ENCODE data around the gene OR7D2.

DNA sequence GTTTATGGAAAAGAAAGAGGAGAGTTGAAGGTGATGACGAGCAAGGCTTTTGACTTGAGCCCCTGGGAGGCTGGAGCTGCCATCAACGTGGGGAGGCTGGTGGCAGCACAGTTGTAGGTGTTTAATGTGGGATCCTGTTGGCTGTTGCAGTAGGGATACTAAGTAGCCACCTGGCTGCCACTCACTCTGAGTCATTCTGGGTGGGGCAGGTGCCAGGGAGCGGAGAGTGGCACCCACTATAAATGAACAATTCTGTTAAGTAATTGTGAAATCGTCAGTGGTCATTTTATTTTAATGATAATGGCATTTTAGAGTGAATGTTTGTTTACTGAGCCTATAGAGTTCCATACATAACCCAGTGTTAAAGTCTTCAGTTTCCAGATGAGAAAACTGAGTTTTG is 28.8 kb upstream of the OR7D2 start:
- TF ChIP-seq, protein P1, sequence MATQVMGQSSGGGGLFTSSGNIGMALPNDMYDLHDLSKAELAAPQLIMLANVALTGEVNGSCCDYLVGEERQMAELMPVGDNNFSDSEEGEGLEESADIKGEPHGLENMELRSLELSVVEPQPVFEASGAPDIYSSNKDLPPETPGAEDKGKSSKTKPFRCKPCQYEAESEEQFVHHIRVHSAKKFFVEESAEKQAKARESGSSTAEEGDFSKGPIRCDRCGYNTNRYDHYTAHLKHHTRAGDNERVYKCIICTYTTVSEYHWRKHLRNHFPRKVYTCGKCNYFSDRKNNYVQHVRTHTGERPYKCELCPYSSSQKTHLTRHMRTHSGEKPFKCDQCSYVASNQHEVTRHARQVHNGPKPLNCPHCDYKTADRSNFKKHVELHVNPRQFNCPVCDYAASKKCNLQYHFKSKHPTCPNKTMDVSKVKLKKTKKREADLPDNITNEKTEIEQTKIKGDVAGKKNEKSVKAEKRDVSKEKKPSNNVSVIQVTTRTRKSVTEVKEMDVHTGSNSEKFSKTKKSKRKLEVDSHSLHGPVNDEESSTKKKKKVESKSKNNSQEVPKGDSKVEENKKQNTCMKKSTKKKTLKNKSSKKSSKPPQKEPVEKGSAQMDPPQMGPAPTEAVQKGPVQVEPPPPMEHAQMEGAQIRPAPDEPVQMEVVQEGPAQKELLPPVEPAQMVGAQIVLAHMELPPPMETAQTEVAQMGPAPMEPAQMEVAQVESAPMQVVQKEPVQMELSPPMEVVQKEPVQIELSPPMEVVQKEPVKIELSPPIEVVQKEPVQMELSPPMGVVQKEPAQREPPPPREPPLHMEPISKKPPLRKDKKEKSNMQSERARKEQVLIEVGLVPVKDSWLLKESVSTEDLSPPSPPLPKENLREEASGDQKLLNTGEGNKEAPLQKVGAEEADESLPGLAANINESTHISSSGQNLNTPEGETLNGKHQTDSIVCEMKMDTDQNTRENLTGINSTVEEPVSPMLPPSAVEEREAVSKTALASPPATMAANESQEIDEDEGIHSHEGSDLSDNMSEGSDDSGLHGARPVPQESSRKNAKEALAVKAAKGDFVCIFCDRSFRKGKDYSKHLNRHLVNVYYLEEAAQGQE (IDR thresholded peaks at IDR 0.05; ENCODE audit: borderline replicate concordance) = no peak
- TF ChIP-seq, protein P2, sequence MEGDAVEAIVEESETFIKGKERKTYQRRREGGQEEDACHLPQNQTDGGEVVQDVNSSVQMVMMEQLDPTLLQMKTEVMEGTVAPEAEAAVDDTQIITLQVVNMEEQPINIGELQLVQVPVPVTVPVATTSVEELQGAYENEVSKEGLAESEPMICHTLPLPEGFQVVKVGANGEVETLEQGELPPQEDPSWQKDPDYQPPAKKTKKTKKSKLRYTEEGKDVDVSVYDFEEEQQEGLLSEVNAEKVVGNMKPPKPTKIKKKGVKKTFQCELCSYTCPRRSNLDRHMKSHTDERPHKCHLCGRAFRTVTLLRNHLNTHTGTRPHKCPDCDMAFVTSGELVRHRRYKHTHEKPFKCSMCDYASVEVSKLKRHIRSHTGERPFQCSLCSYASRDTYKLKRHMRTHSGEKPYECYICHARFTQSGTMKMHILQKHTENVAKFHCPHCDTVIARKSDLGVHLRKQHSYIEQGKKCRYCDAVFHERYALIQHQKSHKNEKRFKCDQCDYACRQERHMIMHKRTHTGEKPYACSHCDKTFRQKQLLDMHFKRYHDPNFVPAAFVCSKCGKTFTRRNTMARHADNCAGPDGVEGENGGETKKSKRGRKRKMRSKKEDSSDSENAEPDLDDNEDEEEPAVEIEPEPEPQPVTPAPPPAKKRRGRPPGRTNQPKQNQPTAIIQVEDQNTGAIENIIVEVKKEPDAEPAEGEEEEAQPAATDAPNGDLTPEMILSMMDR (IDR thresholded peaks at IDR 0.05; ENCODE audit: poor library complexity, severe bottlenecking) = no peak
- no peak for TF ChIP-seq EP300 (conservative IDR thresholded peaks at IDR 0.05; ENCODE audit: poor library complexity, severe bottlenecking)
- no peak for TF ChIP-seq POLR2AphosphoS5 (IDR thresholded peaks at IDR 0.05)
- TF ChIP-seq RAD21 (conservative IDR thresholded peaks at IDR 0.05) = no peak

Data from neural cell (in vitro differentiated cells).